HG03039 (cell line): Measurements from ENCODE around the gene DOCK6.
A peak's percentile ranks its signal among the peaks of the same experiment; 100 is the strongest.

Source experiments
- ATAC-seq: cut with Tn5 transposase; IDR thresholded peaks from one replicate; pipeline ENCODE4 v1.9.1; 2021; ENCODE audit warnings: mild to moderate bottlenecking, moderate library complexity; ENCODE audit not compliant: unreplicated experiment

DOCK6 gene

GRCh38 chr19:11261971-11262839, at the start of gene DOCK6:
TSS of gene DOCK6 (minus strand) at chr19:11262524. CDS start at chr19:11262440, 84 bp downstream.
- no peak for ATAC-seq

- no peak for ATAC-seq
Measured at GRCh38 chr19:11306337-11306736, 44.0 kb upstream of the DOCK6 start.

- ATAC-seq, result no peak
Measured at GRCh38 chr19:11304936-11305335, 42.6 kb upstream of the DOCK6 start.

GRCh38 chr19:11300811-11301120, 38.4 kb upstream of the DOCK6 start:
- ATAC-seq, result no peak

GRCh38 chr19:11299946-11300810, 37.9 kb upstream of the DOCK6 start:
- ATAC-seq, result no peak

GRCh38 chr19:11296264-11296663, 33.9 kb upstream of the DOCK6 start:
- ATAC-seq, result no peak

- no peak for ATAC-seq
Measured at GRCh38 chr19:11295665-11296245, 33.4 kb upstream of the DOCK6 start, which contains the start of gene TSPAN16. TSS of gene TSPAN16 (plus strand) at chr19:11296160. CDS start at chr19:11296298, 138 bp downstream.

- ATAC-seq, result no peak
Measured at GRCh38 chr19:11295180-11295579, 32.9 kb upstream of the DOCK6 start.

GRCh38 chr19:11293433-11294389, 31.4 kb upstream of the DOCK6 start:
- ATAC-seq, result peak; percentile 51

GRCh38 chr19:11291991-11292390, 29.7 kb upstream of the DOCK6 start:
- ATAC-seq, result no peak

GRCh38 chr19:11291415-11291814, 29.1 kb upstream of the DOCK6 start:
- no peak for ATAC-seq

GRCh38 chr19:11290256-11290655, 27.9 kb upstream of the DOCK6 start:
- no peak for ATAC-seq

GRCh38 chr19:11288349-11288748, 26.0 kb upstream of the DOCK6 start:
- ATAC-seq, result no peak

- ATAC-seq, result no peak
Measured at GRCh38 chr19:11286312-11286974, 24.1 kb upstream of the DOCK6 start.

- ATAC-seq, result no peak
Measured at GRCh38 chr19:11284515-11284914, 22.2 kb upstream of the DOCK6 start.

GRCh38 chr19:11281356-11282049, 19.2 kb upstream of the DOCK6 start:
- ATAC-seq, result no peak

GRCh38 chr19:11279505-11280236, 17.3 kb upstream of the DOCK6 start:
- ATAC-seq, result no peak

GRCh38 chr19:11278670-11279069, 16.3 kb upstream of the DOCK6 start:
- no peak for ATAC-seq
